GM12891 (cell line): ENCODE data around the gene SAMD5.

Experiments
- POLR2A ChIP-seq: IDR thresholded peaks from 2 replicates; pipeline ENCODE4 v1.6.1; 2011; ENCODE audit warnings: low read depth, low read length, control low read depth
- TAF1 ChIP-seq: IDR thresholded peaks from 2 replicates; pipeline ENCODE4 v1.6.1; 2011; ENCODE audit warnings: low read depth, low read length, control low read depth

DNA sequence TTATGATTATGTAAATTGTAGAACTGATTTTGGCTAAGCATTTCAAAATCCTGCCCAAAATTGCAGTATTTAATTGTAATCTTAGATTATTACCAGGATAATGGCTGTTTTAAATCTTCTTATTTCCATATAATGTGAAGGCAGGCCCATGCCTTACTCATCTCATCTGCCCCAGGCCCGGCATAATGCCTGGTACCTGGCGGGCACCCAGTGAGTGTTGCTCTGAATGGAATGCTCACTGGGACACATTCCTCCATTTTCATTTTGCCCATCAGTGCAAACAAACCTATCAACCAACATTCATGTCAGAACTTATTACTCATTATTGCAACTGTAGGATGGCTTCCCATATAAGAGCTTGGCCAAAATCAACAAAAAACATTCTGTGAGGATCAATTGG lies 22.8 kb downstream of the SAMD5 start:
- TF ChIP-seq TAF1: no peak
- no peak for TF ChIP-seq POLR2A
